ENCODE measurements around the gene IFRD1.

Gene IFRD1

DNA sequence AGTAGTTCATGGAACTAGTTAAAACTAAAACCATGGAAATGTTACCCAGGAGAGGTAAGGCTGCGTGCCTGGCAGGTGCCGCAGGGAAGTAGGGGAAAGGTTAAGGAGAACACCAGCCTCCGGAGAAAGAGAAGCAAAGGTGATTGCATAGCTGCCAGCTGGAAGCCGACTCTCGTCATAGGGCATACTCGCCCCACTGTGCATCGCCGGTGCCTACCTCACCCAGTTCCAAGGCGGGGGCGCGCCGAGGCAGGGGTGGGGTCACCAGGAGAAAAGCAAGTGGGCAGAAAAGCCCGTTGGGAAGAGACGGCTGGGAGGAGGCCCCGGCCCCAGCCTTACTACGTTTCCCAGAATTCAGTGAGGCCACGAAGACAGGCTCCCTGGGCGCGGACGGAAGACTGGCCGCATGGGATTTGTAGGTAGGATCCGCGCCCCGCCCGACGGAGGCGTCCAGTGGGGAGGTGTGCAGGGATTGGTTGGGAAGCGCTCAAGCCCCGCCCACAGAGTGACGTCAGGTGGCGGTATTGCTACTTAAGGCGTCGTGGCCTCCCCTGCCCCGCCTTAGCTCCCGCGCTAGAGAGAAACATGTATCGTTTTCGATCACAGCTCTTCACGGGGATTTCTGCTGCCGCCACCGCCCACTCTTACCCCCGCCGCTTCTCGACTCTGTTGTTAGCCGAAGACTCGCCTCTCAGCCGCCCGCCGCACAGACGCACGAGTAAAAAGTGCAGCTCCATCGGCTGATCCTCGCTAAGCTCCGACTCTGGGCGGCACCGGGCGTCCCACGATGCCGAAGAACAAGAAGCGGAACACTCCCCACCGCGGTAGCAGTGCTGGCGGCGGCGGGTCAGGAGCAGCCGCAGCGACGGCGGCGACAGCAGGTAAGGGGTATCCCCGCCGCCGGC is at the start of gene IFRD1 (continued):
- TF ChIP-seq, protein P1, sequence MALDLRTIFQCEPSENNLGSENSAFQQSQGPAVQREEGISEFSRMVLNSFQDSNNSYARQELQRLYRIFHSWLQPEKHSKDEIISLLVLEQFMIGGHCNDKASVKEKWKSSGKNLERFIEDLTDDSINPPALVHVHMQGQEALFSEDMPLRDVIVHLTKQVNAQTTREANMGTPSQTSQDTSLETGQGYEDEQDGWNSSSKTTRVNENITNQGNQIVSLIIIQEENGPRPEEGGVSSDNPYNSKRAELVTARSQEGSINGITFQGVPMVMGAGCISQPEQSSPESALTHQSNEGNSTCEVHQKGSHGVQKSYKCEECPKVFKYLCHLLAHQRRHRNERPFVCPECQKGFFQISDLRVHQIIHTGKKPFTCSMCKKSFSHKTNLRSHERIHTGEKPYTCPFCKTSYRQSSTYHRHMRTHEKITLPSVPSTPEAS (tag by site-specific recombination; IDR thresholded peaks at IDR 0.05), result peak; percentile 34; the same call in 1 of the 2 replicates
- no peak for TF ChIP-seq GFI1B (tag by site-specific recombination; IDR thresholded peaks at IDR 0.05)
- no peak; the same call in none of the 2 replicates for TF ChIP-seq KLF8 (tag by site-specific recombination; IDR thresholded peaks at IDR 0.05)
- no peak for TF ChIP-seq ZNF623 (tag by site-specific recombination; IDR thresholded peaks at IDR 0.05)
- no peak for TF ChIP-seq ZNF138 (tag by site-specific recombination; IDR thresholded peaks at IDR 0.05; ENCODE audit: borderline replicate concordance)
- TF ChIP-seq ZNF24 (tag by site-specific recombination; IDR thresholded peaks at IDR 0.05), result peak; percentile 38
- TF ChIP-seq ZNF426 (tag by site-specific recombination; IDR thresholded peaks at IDR 0.05), result no peak
- TF ChIP-seq, protein P2, sequence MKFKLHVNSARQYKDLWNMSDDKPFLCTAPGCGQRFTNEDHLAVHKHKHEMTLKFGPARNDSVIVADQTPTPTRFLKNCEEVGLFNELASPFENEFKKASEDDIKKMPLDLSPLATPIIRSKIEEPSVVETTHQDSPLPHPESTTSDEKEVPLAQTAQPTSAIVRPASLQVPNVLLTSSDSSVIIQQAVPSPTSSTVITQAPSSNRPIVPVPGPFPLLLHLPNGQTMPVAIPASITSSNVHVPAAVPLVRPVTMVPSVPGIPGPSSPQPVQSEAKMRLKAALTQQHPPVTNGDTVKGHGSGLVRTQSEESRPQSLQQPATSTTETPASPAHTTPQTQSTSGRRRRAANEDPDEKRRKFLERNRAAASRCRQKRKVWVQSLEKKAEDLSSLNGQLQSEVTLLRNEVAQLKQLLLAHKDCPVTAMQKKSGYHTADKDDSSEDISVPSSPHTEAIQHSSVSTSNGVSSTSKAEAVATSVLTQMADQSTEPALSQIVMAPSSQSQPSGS (tag by site-specific recombination; IDR thresholded peaks at IDR 0.05; ENCODE audit: low read depth), result peak; percentile 96
- TF ChIP-seq ZBTB49 (tag by site-specific recombination; IDR thresholded peaks at IDR 0.05; ENCODE audit: low read depth), result no peak
- TF ChIP-seq ZNF157 (tag by site-specific recombination; IDR thresholded peaks at IDR 0.05), result no peak
- peak; percentile 44 for TF ChIP-seq ZNF629 (tag by site-specific recombination; IDR thresholded peaks at IDR 0.05)
- no peak for TF ChIP-seq ZEB2 (tag by site-specific recombination; IDR thresholded peaks at IDR 0.05)
- TF ChIP-seq MZF1 (tag by site-specific recombination; IDR thresholded peaks at IDR 0.05; ENCODE audit: borderline replicate concordance), result no peak
- TF ChIP-seq WT1 (tag by site-specific recombination; IDR thresholded peaks at IDR 0.05), result peak; percentile 33
- TF ChIP-seq ZNF155 (tag by site-specific recombination; IDR thresholded peaks at IDR 0.05), result no peak
- TF ChIP-seq ZNF776 (tag by site-specific recombination; IDR thresholded peaks at IDR 0.05; ENCODE audit: borderline replicate concordance), result no peak
- no peak for TF ChIP-seq BCL11A (tag by site-specific recombination; IDR thresholded peaks at IDR 0.05; ENCODE audit: low read depth)
- no peak; the same call in 1 of the 2 replicates for TF ChIP-seq ZNF561 (tag by site-specific recombination; IDR thresholded peaks at IDR 0.05; ENCODE audit: borderline replicate concordance)
- TF ChIP-seq, protein P3, sequence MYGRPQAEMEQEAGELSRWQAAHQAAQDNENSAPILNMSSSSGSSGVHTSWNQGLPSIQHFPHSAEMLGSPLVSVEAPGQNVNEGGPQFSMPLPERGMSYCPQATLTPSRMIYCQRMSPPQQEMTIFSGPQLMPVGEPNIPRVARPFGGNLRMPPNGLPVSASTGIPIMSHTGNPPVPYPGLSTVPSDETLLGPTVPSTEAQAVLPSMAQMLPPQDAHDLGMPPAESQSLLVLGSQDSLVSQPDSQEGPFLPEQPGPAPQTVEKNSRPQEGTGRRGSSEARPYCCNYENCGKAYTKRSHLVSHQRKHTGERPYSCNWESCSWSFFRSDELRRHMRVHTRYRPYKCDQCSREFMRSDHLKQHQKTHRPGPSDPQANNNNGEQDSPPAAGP (tag by site-specific recombination; IDR thresholded peaks at IDR 0.05), result peak; percentile 16
- TF ChIP-seq ZNF488 (tag by site-specific recombination; IDR thresholded peaks at IDR 0.05), result no peak
- no peak for TF ChIP-seq ZNF785 (tag by site-specific recombination; IDR thresholded peaks at IDR 0.05)
- no peak for TF ChIP-seq ZNF19 (tag by site-specific recombination; IDR thresholded peaks at IDR 0.05; ENCODE audit: low read depth)
- no peak for TF ChIP-seq ZNF544 (tag by site-specific recombination; IDR thresholded peaks at IDR 0.05)
- no peak for TF ChIP-seq ZNF37A (tag by site-specific recombination; IDR thresholded peaks at IDR 0.05)
- TF ChIP-seq ZNF341 (tag by site-specific recombination; IDR thresholded peaks at IDR 0.05; ENCODE audit: low read depth), result peak; percentile 85
- TF ChIP-seq GLI2 (tag by site-specific recombination; IDR thresholded peaks at IDR 0.05; ENCODE audit: borderline replicate concordance, low read depth), result no peak
- no peak for TF ChIP-seq ZNF585B (tag by site-specific recombination; IDR thresholded peaks at IDR 0.05)
- TF ChIP-seq ZNF558 (tag by site-specific recombination; IDR thresholded peaks at IDR 0.05), result peak; percentile 12; the same call in 1 of the 2 replicates
- no peak for TF ChIP-seq ZNF16 (tag by site-specific recombination; IDR thresholded peaks at IDR 0.05; ENCODE audit: low read depth)
- TF ChIP-seq ZNF292 (tag by site-specific recombination; IDR thresholded peaks at IDR 0.05; ENCODE audit: borderline replicate concordance, low read depth), result no peak
- TF ChIP-seq ZNF626 (tag by site-specific recombination; IDR thresholded peaks at IDR 0.05), result no peak
- no peak for TF ChIP-seq ZNF791 (tag by site-specific recombination; IDR thresholded peaks at IDR 0.05)
- peak; percentile 82 for TF ChIP-seq ZNF2 (tag by site-specific recombination; IDR thresholded peaks at IDR 0.05)
- TF ChIP-seq ZBTB8A (tag by site-specific recombination; IDR thresholded peaks at IDR 0.05), result peak; percentile 83
- peak; percentile 87 for TF ChIP-seq ZNF366 (tag by site-specific recombination; conservative IDR thresholded peaks at IDR 0.05)

Measured in HEK293 (cell line).